Ovary (tissue), 9 donors: ENCODE data around the gene DMRTC2. TPM values are rescaled to one million over a fixed set of nuclear protein-coding genes. Genes with fewer than 3 reads are reported as not detected.

Experiments
- DNase-seq, 5 donors: peaks; one replicate each; pipeline ENCODE4 v3.0.0-alpha.2; 2019 to 2020
- H3K27ac ChIP-seq, 2 donors: fragments of 200-600 bp; one replicate each; pipeline versions ENCODE4 v1.5.1 to v1.8.0; 2019 to 2022
- H3K27me3 ChIP-seq: fragments of 200-600 bp; one replicate; pipeline ENCODE4 v1.8.0; 2022
- H3K36me3 ChIP-seq: fragments of 200-600 bp; sonication (generic); one replicate; pipeline ENCODE4 v1.5.1; 2019
- H3K4me1 ChIP-seq: one replicate; pipeline ENCODE4 v1.8.1; 2013; ENCODE audit warnings: mild to moderate bottlenecking, moderate library complexity; ENCODE audit not compliant: insufficient read depth
- H3K4me3 ChIP-seq: fragments of 200-600 bp; sonication (generic); one replicate; pipeline ENCODE4 v1.5.1; 2017
- H3K9me3 ChIP-seq, 2 donors: fragments of 200-600 bp in 1 of 2; sonication (generic) in 1 of 2; one replicate each; pipeline versions ENCODE4 v1.5.1 to v1.8.1; 2013 to 2019; ENCODE audit warnings: mild to moderate bottlenecking in 1 of 2, moderate library complexity in 1 of 2
- CTCF ChIP-seq, 3 donors: fragments of 450-650 bp in 2 of 3; fragments of 200-600 bp in 1 of 3; IDR thresholded peaks; one replicate each; pipeline versions ENCODE4 v1.5.1 to v1.8.0; 2016 to 2022; ENCODE audit warnings: antibody characterized with exemption in 3 of 3, mild to moderate bottlenecking in 1 of 3
- EP300 ChIP-seq: sonication (generic); formaldehyde crosslinking; IDR thresholded peaks from one replicate; pipeline ENCODE4 v1.6.1; 2017; ENCODE audit warnings: antibody characterized with exemption
- POLR2A ChIP-seq: fragments of 450-650 bp; IDR thresholded peaks from one replicate; pipeline ENCODE4 v1.6.1; 2017; ENCODE audit warnings: antibody characterized with exemption, mild to moderate bottlenecking, moderate library complexity
- WGBS, 3 donors: extraction: QIAGEN DNeasy Blood & Tissue Kit in 1 of 3; methylation state at CpG; one replicate each; pipeline versions ENCODE4 v1.1.5 to v1.1.7; 2013 to 2017; 5-methylcytosine and 5-hydroxymethylcytosine counted together
- intact Hi-C, 4 donors: fragments of 100-400 bp; cut with DNase I; formaldehyde crosslinking; loops; one replicate each; pipeline versions ENCODE4 v1.11.0 to v1.15.1; 2022 to 2023
- polyA plus RNA-seq, 2 donors: library from polyadenylated mRNA; stranded (reverse); fragments of 200-250 nt in 1 of 2; fragments of 350-450 nt in 1 of 2; fragmentation: Illumina TruSeq in 1 of 2; extraction: RNeasy Lipid Tissue Mini Kit (QIAGEN cat#74804) in 1 of 2; gene quantifications; one replicate each; pipeline ENCODE4 v1.2.3, GENCODE V29; 2013 to 2014
- total RNA-seq, 7 donors: library from RNA; depleted of rRNA in 2 of 7; stranded (reverse); fragments of >200 nt in 2 of 7; fragmentation: NEBNext Ultra II Directional in 3 of 7; extraction: Animal tissue kit (Norgen Biotek cat#: 25700) in 3 of 7; gene quantifications; one replicate each; pipeline versions ENCODE4 v1.1.0 to v1.2.4, GENCODE V29; 2016 to 2023
- donor health status: DM: no; HTN: no; CAD: no; lungs with moderate emphysema.
- donor health status: DM: no; HTN: no; CAD: no.
- donor health status: Bipolar disorder and iron deficiency.
- donor health status: DM: yes; HTN: yes; CAD: no.
- donor health status: DM: no; HTN: no; CAD: no.
- donor health status: DM: yes; HTN: yes; CAD: no.

DMRTC2 gene
- total and polyA plus RNA-seq, 9 donors, result 0.07 TPM; not detected in 8

GRCh38 chr19:41886761-41887710, 42.2 kb downstream of the DMRTC2 start:
- DNase-seq, result no peak
- TF ChIP-seq EP300 (no peak), POLR2A (no peak), CTCF (IDR thresholded peaks at IDR 0.05) (no peak)
- Histone ChIP-seq H3K36me3 (no peaks in the 10 kb centered on the region), H3K27me3 (no peaks in the 10 kb centered on the region), H3K27ac (no peak overlapping the region), H3K4me3 (no peak overlapping the region), H3K9me3 (no peaks in the 10 kb centered on the region), H3K4me1 (peaks cover 6% of the 10 kb centered on the region)
- 68 to 78% (median 72%) methylated on average over 13 of the region's 13 CpGs for WGBS, 3 donors
- intact Hi-C loops, result no loop called here

- 56 to 63% (median 62%) methylated on average over 17 of the region's 17 CpGs for WGBS, 3 donors
- no peaks in the 10 kb centered on the region for H3K9me3 ChIP-seq
- DNase-seq, result no peak
- TF ChIP-seq CTCF (IDR thresholded peaks at IDR 0.05) (no peak), EP300 (no peak), POLR2A (no peak)
- H3K27ac ChIP-seq, result no peak overlapping the region
- H3K36me3 ChIP-seq, result no peaks in the 10 kb centered on the region
- peaks cover 6% of the 10 kb centered on the region for H3K4me1 ChIP-seq
- intact Hi-C loops, result no loop called here
- H3K4me3 ChIP-seq, result no peak overlapping the region
- H3K27me3 ChIP-seq, result no peaks in the 10 kb centered on the region
Observed at GRCh38 chr19:41887711-41888382, 43.0 kb downstream of the DMRTC2 start.

GRCh38 chr19:41888926-41889325, 44.1 kb downstream of the DMRTC2 start:
- Histone ChIP-seq H3K4me1 (peaks cover 6% of the 10 kb centered on the region), H3K27ac (no peak overlapping the region), H3K4me3 (no peak overlapping the region), H3K9me3 (no peaks in the 10 kb centered on the region), H3K27me3 (no peaks in the 10 kb centered on the region), H3K36me3 (no peaks in the 10 kb centered on the region)
- no peak for DNase-seq
- TF ChIP-seq EP300 (no peak), POLR2A (no peak), CTCF (IDR thresholded peaks at IDR 0.05) (no peak)
- intact Hi-C loops, result no loop called here
- 85 to 93% (median 88%) methylated on average over 12 of the region's 12 CpGs for WGBS, 3 donors

GRCh38 chr19:41889896-41890295, 45.1 kb downstream of the DMRTC2 start:
- no peaks in the 10 kb centered on the region for H3K9me3 ChIP-seq
- no peak for TF ChIP-seq POLR2A
- no peak for TF ChIP-seq EP300
- TF ChIP-seq CTCF (IDR thresholded peaks at IDR 0.05), result no peak
- peaks cover 3% of the 10 kb centered on the region for H3K4me1 ChIP-seq
- H3K27me3 ChIP-seq, result no peaks in the 10 kb centered on the region
- 89 to 91% (median 90%) methylated on average over 8 of the region's 8 CpGs for whole genome bisulfite sequencing, 3 donors
- H3K36me3 ChIP-seq, result no peaks in the 10 kb centered on the region
- no peak overlapping the region for H3K27ac ChIP-seq
- H3K4me3 ChIP-seq, result no peak overlapping the region
- DNase-seq, result no peak
- intact Hi-C loops, result no loop called here
